ENCODE data around the gene PELI2. TPM values are rescaled to one million over a fixed set of nuclear protein-coding genes. Genes with fewer than 3 reads are reported as not detected.

PELI2 gene
- total RNA-seq, 3 donors from 2014 or later, result 14.3 to 33.4 (median 30.8) TPM

DNA sequence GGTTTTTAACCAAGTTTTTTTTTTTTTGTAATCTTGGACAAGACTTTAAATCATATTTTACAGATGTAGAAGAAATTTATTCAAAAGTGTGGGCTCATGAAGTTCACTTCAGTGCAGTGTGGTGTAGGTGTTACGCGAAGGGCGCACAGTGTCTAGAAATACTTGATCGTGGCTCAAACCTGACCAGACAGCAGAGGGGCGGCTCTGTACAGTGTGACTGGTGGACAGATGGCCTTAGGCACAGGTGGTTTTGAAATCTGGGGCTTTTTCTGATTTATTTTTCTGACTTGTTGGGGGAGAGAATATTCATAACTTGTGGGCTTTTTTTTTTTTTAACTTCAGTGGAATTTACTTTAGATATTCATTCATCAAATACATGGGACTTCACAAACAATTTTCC is 179.2 kb downstream of the PELI2 start:
- TF ChIP-seq, protein P1, sequence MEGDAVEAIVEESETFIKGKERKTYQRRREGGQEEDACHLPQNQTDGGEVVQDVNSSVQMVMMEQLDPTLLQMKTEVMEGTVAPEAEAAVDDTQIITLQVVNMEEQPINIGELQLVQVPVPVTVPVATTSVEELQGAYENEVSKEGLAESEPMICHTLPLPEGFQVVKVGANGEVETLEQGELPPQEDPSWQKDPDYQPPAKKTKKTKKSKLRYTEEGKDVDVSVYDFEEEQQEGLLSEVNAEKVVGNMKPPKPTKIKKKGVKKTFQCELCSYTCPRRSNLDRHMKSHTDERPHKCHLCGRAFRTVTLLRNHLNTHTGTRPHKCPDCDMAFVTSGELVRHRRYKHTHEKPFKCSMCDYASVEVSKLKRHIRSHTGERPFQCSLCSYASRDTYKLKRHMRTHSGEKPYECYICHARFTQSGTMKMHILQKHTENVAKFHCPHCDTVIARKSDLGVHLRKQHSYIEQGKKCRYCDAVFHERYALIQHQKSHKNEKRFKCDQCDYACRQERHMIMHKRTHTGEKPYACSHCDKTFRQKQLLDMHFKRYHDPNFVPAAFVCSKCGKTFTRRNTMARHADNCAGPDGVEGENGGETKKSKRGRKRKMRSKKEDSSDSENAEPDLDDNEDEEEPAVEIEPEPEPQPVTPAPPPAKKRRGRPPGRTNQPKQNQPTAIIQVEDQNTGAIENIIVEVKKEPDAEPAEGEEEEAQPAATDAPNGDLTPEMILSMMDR (IDR thresholded peaks at IDR 0.05), result no peak
- intact Hi-C loops (cut with DNase I, micrococcal nuclease), result no loop called here
- no peaks in the 10 kb centered on the region for H3K9me3 ChIP-seq
- DNase-seq (no peak), ATAC-seq (no peak)
- no peak overlapping the region for H3K4me3 ChIP-seq
- H3K36me3 ChIP-seq (ENCODE audit: low read depth), result no peaks in the 10 kb centered on the region
- H3K4me1 ChIP-seq (ENCODE audit: low read depth), result no peaks in the 10 kb centered on the region

DNA sequence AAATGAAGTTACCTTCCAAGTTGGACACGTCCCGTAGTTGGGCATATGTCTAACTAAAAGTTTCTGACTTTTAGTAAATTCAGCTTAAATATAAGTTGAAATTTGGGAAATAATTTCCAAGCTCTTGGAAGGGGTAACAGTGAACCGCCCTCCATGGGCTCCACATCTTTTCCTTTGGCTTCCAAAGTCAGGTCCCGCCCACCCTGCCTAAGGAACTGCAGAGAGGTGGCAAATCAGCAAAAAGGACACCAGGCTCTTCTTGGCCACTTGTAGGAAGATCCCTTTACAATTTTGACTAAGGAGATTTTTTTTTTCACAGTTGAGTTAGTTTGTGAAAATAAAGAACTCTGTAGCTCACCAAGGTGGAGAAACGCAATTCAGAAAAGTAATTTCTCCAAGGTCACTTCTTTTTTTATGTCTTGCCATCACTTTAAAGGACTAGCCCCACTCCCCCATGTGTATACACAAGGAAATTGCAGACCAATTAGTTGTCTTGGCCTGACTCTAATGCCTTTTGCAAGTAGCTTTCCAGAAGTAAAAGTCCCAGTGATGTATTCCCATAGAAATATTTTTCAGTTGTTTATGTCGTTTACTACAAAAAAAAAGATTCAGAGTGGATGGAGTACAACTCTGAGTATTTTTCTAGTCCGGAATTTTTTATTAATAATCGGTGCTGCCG is 181.2 kb downstream of the PELI2 start:
- no peaks in the 10 kb centered on the region for H3K4me1 ChIP-seq (ENCODE audit: low read depth)
- DNase-seq (no peak), ATAC-seq (no peak)
- no peaks in the 10 kb centered on the region for H3K36me3 ChIP-seq (ENCODE audit: low read depth)
- no peaks in the 10 kb centered on the region for H3K9me3 ChIP-seq
- H3K4me3 ChIP-seq, result no peak overlapping the region
- intact Hi-C loops (cut with DNase I, micrococcal nuclease), result no loop called here
- TF ChIP-seq, protein P1 (IDR thresholded peaks at IDR 0.05), result no peak

GRCh38 chr14:56300495-56300894 is 182.3 kb downstream of the PELI2 start:
- Histone ChIP-seq H3K4me3 (no peak overlapping the region), H3K9me3 (no peaks in the 10 kb centered on the region), H3K36me3 (ENCODE audit: low read depth) (no peaks in the 10 kb centered on the region), H3K4me1 (ENCODE audit: low read depth) (no peaks in the 10 kb centered on the region)
- intact Hi-C loops (cut with DNase I, micrococcal nuclease), result no loop called here
- no peak for ATAC-seq
- TF ChIP-seq, protein P1 (IDR thresholded peaks at IDR 0.05), result no peak
- no peak for DNase-seq

GRCh38 chr14:56304456-56304855 is 186.2 kb downstream of the PELI2 start:
- Histone ChIP-seq H3K36me3 (ENCODE audit: low read depth) (no peaks in the 10 kb centered on the region), H3K9me3 (no peaks in the 10 kb centered on the region), H3K4me3 (no peak overlapping the region), H3K4me1 (ENCODE audit: low read depth) (no peaks in the 10 kb centered on the region)
- no peak for ATAC-seq
- TF ChIP-seq, protein P1 (IDR thresholded peaks at IDR 0.05), result no peak
- intact Hi-C loops (cut with DNase I, micrococcal nuclease), result no loop called here
- DNase-seq, result no peak

GRCh38 chr14:56309198-56309597 is 191.0 kb downstream of the PELI2 start:
- TF ChIP-seq, protein P1 (IDR thresholded peaks at IDR 0.05), result no peak
- Histone ChIP-seq H3K9me3 (no peaks in the 10 kb centered on the region), H3K4me3 (no peak overlapping the region), H3K4me1 (ENCODE audit: low read depth) (no peaks in the 10 kb centered on the region), H3K36me3 (ENCODE audit: low read depth) (no peaks in the 10 kb centered on the region)
- DNase-seq (no peak), ATAC-seq (no peak)
- intact Hi-C loops (cut with DNase I, micrococcal nuclease), result no loop called here

GRCh38 chr14:56310643-56311042 is 192.4 kb downstream of the PELI2 start:
- ATAC-seq, result no peak
- H3K36me3 ChIP-seq (ENCODE audit: low read depth), result no peaks in the 10 kb centered on the region
- TF ChIP-seq, protein P1 (IDR thresholded peaks at IDR 0.05), result no peak
- intact Hi-C loops (cut with DNase I, micrococcal nuclease), result no loop called here
- no peaks in the 10 kb centered on the region for H3K9me3 ChIP-seq
- DNase-seq, result no peak
- H3K4me1 ChIP-seq (ENCODE audit: low read depth), result no peaks in the 10 kb centered on the region
- H3K4me3 ChIP-seq, result no peak overlapping the region

All from mucosa of descending colon (tissue), 3 donors.